Kidney capillary endothelial cell (primary cell): ENCODE measurements around the gene FCGR3B.
"Not testable (repeated sequence)": the region's sequence is repeated elsewhere in the genome, so short reads cannot be mapped to it uniquely, and the experiment has no call there.

Experiments used
- DNase-seq: peaks from one replicate; pipeline ENCODE4 v3.0.0-alpha.2; 2018; ENCODE audit warnings: low spot score

FCGR3B gene

DNA sequence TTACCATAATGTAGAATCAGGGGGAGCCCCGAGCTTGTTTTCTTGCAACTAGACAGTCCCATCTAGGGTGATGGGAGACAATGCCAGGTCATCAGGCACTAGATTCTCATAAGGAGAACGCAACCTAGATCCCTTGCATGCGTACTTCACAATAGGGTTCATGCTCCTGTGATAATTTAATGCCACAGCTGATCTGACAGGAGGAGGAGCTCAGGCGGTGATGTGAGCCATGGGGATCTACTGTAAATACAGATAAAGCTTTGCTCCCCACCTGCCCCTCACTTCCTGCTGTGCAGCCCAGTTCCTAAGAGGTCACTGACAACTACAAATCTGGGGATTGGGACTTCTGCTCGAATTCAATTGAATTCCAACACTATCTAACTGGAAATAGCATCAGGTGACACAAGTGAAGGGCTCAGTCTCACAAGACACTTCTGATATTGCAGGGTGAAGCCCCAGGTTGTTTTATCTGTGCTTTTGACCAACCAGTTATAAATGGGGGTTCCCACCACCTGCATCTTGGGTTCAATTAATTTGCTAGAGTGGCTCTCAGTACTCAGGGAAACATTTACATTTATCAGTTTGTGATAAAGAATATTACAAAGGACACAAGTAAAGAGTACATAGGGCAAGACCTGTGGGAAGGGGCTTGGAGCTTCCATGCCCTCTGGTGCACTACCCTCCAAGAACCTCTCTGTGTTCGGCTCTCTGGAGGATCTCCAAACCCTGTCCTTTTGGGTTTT lies 7.4 kb upstream of the FCGR3B start:
- DNase-seq: not testable (repeated sequence)

- not testable (repeated sequence) for DNase-seq
Measured at GRCh38 chr1:161636976-161637375, 6.0 kb upstream of the FCGR3B start.

- DNase-seq: not testable (repeated sequence)
Measured at GRCh38 chr1:161636189-161636782, 5.3 kb upstream of the FCGR3B start.

DNA sequence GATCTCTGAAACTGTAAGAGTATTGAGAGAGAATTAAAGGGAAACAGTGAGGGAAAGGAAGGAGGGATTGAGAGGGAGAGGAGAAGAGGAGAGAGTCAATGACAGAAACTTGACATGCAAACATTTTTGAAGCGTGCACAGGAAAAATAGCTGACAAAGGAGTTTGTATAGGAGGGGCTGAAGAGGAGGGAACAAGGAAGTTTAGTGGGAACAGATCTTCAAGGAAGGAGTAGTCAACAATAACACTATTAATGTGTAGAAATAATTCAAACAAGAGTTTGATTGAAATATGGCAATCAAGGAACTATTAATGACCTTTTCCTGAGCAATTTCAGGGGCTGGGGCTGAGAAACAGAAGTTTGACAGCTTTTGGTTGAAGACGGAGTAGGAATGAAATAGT lies 4.0 kb upstream of the FCGR3B start:
- not testable (repeated sequence) for DNase-seq

DNA sequence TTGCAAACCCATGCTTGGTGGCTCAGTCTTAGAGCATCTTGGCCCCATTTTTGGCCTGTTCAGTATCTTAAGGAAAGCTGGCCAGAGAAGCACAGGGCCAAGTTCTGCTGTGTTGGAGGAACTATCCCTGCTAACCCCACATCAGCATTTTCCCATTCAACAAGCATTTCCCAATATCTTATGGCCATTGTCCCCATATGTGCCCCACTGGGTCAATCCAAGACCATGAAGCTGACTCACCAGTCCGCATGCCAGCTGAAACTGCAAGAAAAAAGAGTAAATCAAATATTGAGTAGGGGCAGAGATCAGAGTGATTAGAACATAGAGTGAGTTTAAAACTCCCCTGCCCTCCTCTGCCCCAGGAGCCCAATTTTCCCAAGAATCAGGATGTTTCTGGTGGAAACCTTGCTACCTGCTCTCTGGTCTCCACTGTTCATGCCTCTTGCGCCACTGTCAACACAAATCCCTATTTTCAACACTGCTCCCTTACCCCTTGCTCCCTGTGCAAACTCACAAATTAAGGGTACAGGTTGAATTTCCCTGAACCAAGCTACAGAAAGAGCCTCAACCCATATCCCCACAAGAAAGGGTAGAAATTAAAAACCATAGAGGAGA lies 741 bp downstream of the FCGR3B start:
- DNase-seq: not testable (repeated sequence)

GRCh38 chr1:161626445-161627146 lies 4.4 kb downstream of the FCGR3B start:
- not testable (repeated sequence) for DNase-seq

- not testable (repeated sequence) for DNase-seq
Measured at GRCh38 chr1:161624605-161625004, 6.4 kb downstream of the FCGR3B start.

DNA sequence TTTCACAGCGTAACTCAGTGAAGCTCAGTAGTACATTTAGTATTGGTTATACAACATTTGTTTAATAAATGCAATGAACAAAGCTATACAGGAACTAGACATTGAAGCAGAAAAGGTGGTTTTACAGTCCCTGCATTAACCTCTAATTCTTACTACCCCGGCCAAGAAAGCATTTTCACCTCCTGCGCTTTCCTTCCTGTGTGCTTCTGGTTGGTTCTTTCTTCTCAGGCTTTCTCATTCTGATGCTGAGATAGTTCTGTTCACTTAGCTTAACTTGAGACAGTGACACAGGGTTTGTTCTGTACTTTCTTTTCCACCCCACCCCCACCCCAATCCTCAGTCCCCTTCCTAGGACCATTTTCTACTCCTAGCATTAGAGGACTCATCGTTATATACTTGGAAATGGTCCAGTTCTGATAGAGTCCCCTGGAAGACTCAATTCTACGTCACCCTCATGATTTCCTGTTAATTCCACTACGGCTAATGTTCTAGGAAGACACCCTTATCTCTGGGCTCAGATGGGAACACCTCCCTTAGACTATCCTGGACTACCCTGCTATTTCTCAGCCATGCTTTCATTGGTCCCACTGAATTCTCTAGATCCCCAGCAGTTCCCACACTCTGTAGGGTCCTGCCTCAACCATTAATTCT lies 7.5 kb downstream of the FCGR3B start:
- DNase-seq: not testable (repeated sequence)

- DNase-seq: peak; percentile 7
Measured at GRCh38 chr1:161622054-161622453, 8.9 kb downstream of the FCGR3B start.

DNA sequence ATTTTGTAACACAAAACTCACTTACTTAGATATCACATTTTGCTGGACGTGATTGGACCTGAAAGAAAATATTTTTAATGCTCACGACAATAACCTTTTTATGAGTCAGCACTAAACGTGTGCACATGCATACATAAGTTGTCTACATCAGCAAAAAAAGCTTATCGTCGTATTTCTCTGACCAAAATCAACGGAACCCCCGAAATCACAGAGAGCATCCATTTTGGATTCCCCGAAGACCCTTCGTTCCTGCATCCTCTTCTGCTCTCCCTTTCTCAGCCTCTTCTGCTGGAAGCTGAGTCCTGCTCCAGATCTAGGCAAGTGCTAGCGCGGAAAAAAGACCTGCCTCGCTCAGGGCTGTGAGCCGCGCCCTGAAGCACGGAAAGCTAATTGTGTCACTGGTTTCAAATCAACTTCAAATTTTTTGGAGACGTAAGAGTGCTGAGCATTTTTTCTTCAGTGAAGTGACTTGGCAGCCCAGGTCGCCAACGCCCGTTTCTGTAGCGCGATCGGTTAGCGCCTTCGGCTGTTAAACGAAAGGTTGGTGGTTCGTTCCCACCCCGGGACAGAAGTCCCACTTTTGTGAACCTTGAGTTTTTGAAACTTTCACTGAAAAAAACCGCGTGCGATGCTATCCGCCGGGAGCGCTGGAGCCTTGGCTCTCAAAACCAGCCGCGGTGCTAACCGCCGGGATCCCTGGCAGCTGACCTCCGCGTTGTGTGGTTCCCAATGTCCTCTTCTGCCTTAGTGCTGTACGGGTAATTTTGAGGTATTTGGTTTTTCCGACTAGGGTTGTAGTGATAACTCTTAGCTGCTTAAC lies 9.6 kb downstream of the FCGR3B start:
- DNase-seq: peak; percentile 91

- DNase-seq: not testable (repeated sequence)
Measured at GRCh38 chr1:161620399-161620798, 10.6 kb downstream of the FCGR3B start.

DNA sequence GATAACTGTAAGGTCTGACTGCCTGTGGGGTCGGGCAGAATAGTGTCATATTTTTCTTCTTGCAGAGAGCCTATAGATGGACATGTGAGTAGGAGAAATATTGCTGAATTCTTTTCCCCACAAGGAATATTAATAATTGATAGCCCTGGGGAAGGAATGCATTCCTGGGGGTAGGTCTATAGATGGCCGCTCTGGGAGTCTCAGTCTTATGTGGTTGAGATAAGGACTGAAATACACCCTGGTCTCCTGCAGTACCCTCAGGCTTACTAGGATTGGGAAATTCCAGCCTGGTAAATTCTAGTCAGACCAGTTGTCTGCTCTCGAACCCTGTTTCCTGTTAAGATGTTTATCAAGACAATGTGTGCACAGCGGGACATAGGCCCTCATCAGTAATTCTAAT lies 12.5 kb downstream of the FCGR3B start:
- DNase-seq: not testable (repeated sequence)

DNA sequence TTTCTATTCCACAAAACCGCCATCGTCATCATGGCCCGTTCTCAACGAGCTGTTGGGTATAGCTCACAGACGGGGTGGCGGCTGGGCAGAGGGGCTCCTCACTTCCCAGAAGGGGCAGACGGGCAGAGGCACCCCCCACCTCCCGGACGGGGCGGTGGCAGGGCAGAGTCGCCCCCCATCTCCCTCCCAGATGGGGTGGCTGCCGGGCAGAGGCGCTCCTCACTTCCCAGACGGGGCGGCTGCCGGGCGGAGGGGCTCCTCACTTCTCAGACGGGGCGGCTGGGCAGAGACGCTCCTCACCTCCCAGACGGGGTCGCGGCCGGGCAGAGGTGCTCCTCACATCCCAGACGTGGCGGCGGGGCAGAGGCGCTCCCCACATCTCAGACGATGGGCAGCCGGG lies 14.6 kb downstream of the FCGR3B start:
- not testable (repeated sequence) for DNase-seq

- not testable (repeated sequence) for DNase-seq
Measured at GRCh38 chr1:161613142-161613514, 17.8 kb downstream of the FCGR3B start.

DNA sequence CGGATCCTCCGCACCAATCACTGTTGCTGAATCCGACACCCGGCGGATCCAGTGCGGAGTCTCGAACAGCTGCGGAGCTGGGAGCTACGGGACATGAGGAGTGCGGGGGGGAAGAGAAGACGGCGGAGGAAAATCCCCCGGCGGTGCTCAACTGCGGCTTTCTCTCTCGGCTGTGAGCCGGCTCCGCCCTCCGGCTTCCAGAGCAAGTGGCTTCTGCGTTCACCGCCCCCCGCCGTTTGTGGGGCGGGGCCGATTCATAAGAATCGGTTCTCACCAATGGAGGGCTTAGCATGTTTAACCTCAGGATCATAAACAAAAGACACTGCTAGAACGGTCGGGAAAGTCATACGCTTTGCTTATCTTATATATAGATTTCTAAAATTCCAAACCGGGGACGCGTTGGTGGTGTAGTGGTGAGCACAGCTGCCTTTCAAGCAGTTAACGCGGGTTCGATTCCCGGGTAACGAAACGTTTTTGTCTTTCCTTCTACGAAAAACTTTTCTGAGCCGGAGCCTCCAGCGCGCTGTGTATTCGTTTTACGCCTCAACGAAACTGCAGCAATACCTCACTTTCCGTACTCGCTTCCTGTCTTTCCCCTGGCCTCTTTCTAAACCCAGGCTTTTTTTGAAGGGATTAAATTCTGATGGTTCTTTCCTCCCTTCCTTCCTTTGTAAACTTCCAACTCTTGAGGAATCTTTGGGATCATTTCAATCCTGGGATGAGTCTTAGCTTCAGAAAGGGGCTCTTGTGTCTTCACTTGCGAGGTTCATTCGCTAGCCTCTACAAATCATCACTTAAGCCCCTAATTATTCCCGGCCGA lies 18.4 kb downstream of the FCGR3B start:
- DNase-seq: peak; percentile 100

DNA sequence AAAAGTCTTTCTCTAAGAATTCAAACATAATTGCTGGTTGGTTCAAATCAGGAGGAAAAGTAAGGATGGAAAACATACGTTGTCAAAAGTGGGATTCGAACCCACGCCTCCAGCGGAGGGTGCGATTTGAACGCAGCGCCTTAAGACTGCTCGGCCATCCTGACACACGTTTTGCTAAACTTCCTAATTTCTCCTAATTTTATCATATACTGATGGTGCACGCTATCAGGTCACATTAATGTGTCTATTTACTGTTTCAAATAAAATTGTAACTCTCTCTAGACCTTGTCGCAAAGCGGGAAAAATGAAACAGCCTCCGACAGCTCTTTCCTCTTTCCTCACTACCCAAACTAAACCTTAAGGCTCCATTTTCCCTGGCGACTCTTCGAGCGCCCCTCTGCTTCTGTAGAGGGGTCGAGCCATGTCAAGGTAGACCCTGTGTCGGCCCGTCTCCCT lies 19.1 kb downstream of the FCGR3B start:
- peak; percentile 38 for DNase-seq

DNA sequence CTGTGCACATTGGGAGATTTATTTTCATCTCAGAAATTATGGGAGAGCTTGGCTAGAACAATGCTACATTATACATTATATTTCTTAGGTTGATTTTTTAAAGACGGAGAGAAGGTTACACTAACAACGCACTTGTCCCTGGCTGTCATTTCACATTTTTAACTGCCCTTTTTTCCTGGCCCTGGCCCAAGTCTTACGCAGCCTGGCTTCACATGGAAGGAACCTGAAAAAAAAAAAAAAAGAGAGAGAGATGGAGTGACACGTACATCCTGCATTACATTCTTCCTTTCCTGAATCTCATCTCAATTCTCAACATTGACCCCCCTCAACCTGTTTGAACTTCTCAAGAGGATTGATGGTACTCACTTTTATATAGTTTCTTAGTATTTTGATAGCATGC lies 20.8 kb downstream of the FCGR3B start:
- not testable (repeated sequence) for DNase-seq

GRCh38 chr1:161606541-161607336 lies 24.2 kb downstream of the FCGR3B start:
- DNase-seq: not testable (repeated sequence)
